HFFc6 (cell line): ENCODE data around the gene SLC7A14. TPM values are rescaled to one million over a fixed set of nuclear protein-coding genes. Genes with fewer than 3 reads are reported as not detected.
"Not testable (repeated sequence)": the region's sequence is repeated elsewhere in the genome, so short reads cannot be mapped to it uniquely, and the experiment has no call there.

ENCODE experiments used
- DNase-seq: peaks from one replicate; pipeline ENCODE4 v3.0.0-alpha.2; 2018
- H3K27ac Mint-ChIP-seq: 2 replicates; pipeline ENCODE4 v1.8.0; 2020; ENCODE audit warnings: mild to moderate bottlenecking, mixed read lengths
- H3K27me3 Mint-ChIP-seq: 2 replicates; pipeline ENCODE4 v1.8.0; 2021; ENCODE audit warnings: mild to moderate bottlenecking, moderate library complexity, mixed read lengths; ENCODE audit not compliant: insufficient read depth
- H3K36me3 Mint-ChIP-seq: 2 replicates; pipeline ENCODE4 v1.8.0; 2021; ENCODE audit warnings: low read depth, mixed read lengths
- H3K4me1 Mint-ChIP-seq: 2 replicates; pipeline ENCODE4 v1.8.0; 2020; ENCODE audit warnings: low read depth, mixed read lengths
- H3K4me3 Mint-ChIP-seq: 2 replicates; pipeline ENCODE4 v1.8.0; 2020; ENCODE audit warnings: mild to moderate bottlenecking, moderate library complexity, mixed read lengths
- H3K9me3 Mint-ChIP-seq: 2 replicates; pipeline ENCODE4 v1.8.0; 2020; ENCODE audit warnings: mild to moderate bottlenecking, mixed read lengths
- total RNA-seq, 6 experiments: library from RNA; stranded (reverse); fragmentation: NEBNext Ultra II Directional; extraction: Animal tissue kit (Norgen Biotek cat#: 25700); gene quantifications; 2 replicates in 1 of 6; 3 replicates in 5 of 6; pipeline ENCODE4 v1.2.3, GENCODE V29; 2021
- TF ChIP-seq, protein P1 (sequence below): fragments of 200-600 bp; sonication (generic); IDR thresholded peaks from 2 replicates; pipeline ENCODE4 v1.5.0; 2021; ENCODE audit warnings: antibody characterized with exemption, mild to moderate bottlenecking

SLC7A14 gene
- total RNA-seq, 6 experiments from 2014 or later = 0.14 to 0.53 (median 0.39) TPM

DNA sequence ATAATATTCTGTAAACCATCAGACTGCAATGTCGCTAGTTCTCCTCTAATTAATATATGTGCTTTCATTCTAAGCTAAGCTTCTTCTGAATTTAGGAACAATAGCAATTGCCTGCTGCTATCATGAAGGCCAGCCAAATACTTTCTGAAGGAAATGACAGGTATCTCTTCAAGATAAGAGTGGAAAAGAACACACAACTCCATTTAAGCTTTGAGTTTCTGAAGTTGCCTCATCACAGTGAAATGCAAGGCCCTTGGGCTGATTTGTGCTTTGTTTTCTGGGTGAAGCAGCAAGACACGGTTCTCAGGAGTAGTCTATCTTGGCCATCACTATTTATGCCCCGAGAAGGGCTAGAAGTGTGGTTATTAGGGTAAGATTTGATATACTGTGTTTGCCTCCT is 6.2 kb downstream of the SLC7A14 start:
- TF ChIP-seq, protein P1, sequence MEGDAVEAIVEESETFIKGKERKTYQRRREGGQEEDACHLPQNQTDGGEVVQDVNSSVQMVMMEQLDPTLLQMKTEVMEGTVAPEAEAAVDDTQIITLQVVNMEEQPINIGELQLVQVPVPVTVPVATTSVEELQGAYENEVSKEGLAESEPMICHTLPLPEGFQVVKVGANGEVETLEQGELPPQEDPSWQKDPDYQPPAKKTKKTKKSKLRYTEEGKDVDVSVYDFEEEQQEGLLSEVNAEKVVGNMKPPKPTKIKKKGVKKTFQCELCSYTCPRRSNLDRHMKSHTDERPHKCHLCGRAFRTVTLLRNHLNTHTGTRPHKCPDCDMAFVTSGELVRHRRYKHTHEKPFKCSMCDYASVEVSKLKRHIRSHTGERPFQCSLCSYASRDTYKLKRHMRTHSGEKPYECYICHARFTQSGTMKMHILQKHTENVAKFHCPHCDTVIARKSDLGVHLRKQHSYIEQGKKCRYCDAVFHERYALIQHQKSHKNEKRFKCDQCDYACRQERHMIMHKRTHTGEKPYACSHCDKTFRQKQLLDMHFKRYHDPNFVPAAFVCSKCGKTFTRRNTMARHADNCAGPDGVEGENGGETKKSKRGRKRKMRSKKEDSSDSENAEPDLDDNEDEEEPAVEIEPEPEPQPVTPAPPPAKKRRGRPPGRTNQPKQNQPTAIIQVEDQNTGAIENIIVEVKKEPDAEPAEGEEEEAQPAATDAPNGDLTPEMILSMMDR = no peak
- H3K27me3 Mint-ChIP-seq = peaks cover 4% of the 10 kb centered on the region
- no peaks in the 10 kb centered on the region for H3K36me3 Mint-ChIP-seq
- H3K9me3 Mint-ChIP-seq = no peaks in the 10 kb centered on the region
- no peak overlapping the region for H3K4me3 Mint-ChIP-seq
- H3K4me1 Mint-ChIP-seq = 0 out of 2 replicates have a peak, but pooled peaks cover 1% of the 10 kb centered on the region
- H3K27ac Mint-ChIP-seq = no peak overlapping the region
- DNase-seq = no peak

DNA sequence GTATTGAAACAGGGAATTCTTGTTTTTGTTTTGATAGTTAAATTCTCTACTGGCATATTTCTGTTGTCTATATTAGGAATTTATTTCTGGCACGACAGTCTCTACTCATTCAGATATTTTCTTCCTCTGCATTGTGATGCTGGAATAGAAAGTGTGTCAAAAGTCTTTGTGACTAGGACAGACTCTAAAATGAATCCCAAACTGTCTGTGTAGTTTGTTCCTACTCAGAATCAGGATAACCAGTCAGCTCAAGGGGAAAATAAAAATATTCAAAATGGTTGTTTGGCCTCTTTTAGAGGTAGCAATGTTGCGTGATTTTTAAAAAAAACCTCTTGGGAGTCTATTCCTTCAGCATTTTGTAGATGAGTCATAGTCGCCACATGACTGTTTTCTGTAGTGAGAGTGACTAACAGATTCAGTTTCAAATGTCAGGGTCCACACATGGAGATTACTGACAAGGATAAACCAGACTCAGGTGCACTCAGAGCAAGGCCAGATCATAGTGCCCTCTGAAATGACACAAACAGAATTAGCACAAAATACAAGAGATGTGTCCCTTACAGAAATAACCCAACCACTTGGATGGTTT is 13.1 kb downstream of the SLC7A14 start:
- peak overlapping the region; percentile 19 for H3K27ac Mint-ChIP-seq
- peaks cover 4% of the 10 kb centered on the region; the same call in 1 of the 2 replicates for H3K9me3 Mint-ChIP-seq
- H3K4me3 Mint-ChIP-seq = peak overlapping the region; percentile 48

DNA sequence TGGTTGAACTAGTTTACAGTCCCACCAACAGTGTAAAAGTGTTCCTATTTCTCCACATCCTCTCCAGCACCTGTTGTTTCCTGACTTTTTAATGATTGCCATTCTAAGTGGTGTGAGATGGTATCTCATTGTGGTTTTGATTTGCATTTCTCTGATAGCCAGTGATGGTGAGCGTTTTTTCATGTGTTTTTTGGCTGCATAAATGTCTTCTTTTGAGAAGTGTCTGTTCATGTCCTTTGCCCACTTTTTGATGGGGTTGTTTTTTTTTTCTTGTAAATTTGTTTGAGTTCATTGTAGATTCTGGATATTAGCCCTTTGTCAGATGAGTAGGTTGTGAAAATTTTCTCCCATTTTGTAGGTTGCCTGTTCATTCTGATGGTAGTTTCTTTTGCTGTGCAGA is 18.3 kb downstream of the SLC7A14 start:
- not testable (repeated sequence) for H3K36me3 Mint-ChIP-seq, DNase-seq, H3K9me3 Mint-ChIP-seq, H3K27ac Mint-ChIP-seq, H3K27me3 Mint-ChIP-seq, H3K4me3 Mint-ChIP-seq
- H3K4me1 Mint-ChIP-seq = peaks cover 20% of the 10 kb centered on the region

More for the DNA sequence above, 13.1 kb downstream of the SLC7A14 start:
- peak; percentile 77 for DNase-seq
- no peaks in the 10 kb centered on the region for H3K36me3 Mint-ChIP-seq
- TF ChIP-seq, protein P1 = no peak
- H3K27me3 Mint-ChIP-seq = peaks cover 2% of the 10 kb centered on the region
- H3K4me1 Mint-ChIP-seq = peaks cover 14% of the 10 kb centered on the region

DNA sequence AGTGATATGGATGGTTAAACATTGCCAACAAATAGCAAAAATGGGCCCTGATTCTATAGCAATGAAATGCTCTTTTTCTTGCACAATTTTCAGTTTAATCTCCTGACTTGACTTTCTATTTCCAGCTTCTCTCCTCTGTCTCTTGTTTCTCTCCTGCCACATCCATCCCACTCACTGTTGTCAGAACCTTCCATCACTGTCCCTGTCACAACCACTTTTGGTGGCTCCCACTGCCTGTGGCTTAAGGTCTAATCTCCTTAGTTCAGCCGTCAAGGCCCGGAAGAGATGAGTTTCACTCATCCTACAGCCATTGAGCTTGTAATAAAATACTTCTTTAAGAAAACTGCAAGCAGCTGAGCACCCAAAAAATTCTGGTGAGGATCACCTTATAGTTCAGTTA is 19.5 kb downstream of the SLC7A14 start:
- Mint-ChIP-seq H3K9me3 (peaks cover 4% of the 10 kb centered on the region; the same call in 1 of the 2 replicates), H3K27me3 (no peaks in the 10 kb centered on the region), H3K4me1 (peaks cover 15% of the 10 kb centered on the region), H3K4me3 (no peak overlapping the region), H3K27ac (no peak overlapping the region), H3K36me3 (no peaks in the 10 kb centered on the region)
- DNase-seq = no peak
- TF ChIP-seq, protein P1 = no peak

DNA sequence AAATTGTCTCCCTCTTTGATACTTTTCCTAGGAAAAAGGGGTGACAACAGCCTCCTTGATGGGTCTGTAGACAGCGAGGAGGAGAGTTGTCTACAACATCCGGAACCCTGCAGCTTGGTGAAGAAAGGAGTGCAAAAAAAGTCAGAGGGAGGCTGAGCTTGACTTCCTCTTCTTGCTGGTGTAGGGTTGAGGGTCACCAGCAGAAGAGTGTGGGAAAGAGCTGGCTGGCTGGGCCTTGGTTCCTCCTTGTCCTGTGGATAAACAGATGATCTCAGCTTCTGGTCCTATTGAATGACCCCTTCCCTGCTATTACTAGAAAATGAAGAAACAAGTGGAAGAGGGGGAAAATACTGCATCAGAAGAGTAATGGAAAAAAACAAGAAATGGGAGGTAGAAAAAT is 20.4 kb downstream of the SLC7A14 start:
- Mint-ChIP-seq H3K4me3 (no peak overlapping the region), H3K9me3 (peaks cover 4% of the 10 kb centered on the region; the same call in 1 of the 2 replicates), H3K4me1 (peaks cover 22% of the 10 kb centered on the region), H3K27me3 (no peaks in the 10 kb centered on the region), H3K27ac (no peak overlapping the region), H3K36me3 (no peaks in the 10 kb centered on the region)
- DNase-seq = no peak
- TF ChIP-seq, protein P1 = no peak

DNA sequence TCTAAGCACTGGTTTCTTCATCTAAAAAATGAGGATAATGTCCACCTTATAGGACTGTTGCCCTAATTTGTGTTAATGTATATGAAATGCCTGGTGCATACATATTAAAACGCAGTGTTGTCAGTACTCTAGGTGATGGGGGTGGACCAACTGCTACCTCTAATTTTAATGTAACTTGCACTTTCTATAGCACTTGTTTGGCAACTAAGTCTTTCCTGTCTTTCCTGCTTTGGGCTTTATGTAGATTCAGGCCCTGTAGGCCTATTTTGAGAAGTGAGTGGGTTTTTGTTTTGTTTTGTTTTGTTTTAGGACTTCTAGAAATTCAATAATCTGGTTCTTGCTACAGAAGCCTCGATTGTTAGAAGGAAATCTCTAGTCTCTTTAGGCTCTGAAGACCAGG is 21.2 kb downstream of the SLC7A14 start:
- TF ChIP-seq, protein P1 = no peak
- H3K4me1 Mint-ChIP-seq = peaks cover 29% of the 10 kb centered on the region
- no peak overlapping the region for H3K4me3 Mint-ChIP-seq
- no peak for DNase-seq
- H3K27me3 Mint-ChIP-seq = no peaks in the 10 kb centered on the region
- H3K27ac Mint-ChIP-seq = peak overlapping the region; percentile 77; the same call in 1 of the 2 replicates
- H3K9me3 Mint-ChIP-seq = peaks cover 4% of the 10 kb centered on the region; the same call in 1 of the 2 replicates
- no peaks in the 10 kb centered on the region for H3K36me3 Mint-ChIP-seq
